Loucy (cell line): ENCODE data around the gene CRELD1.
"Not testable (repeated sequence)": the region's sequence is repeated elsewhere in the genome, so short reads cannot be mapped to it uniquely, and the experiment has no call there.

Experiments
- H2AFZ ChIP-seq: fragments of 200-600 bp; sonication (generic); 2 replicates; pipeline ENCODE4 v1.6.0; 2016; ENCODE audit warnings: antibody characterized with exemption, mild to moderate bottlenecking, low read length, moderate library complexity
- H3F3A ChIP-seq: fragments of 200-600 bp; 2 replicates; pipeline ENCODE4 v1.6.0; 2016; ENCODE audit warnings: antibody characterized with exemption, low read depth, mild to moderate bottlenecking
- H3K27me3 ChIP-seq: fragments of 200-600 bp; sonication (generic); 2 replicates; pipeline ENCODE4 v1.6.1; 2014; ENCODE audit warnings: low read length, mild to moderate bottlenecking; ENCODE audit not compliant: insufficient read depth, poor library complexity, severe bottlenecking
- H3K36me3 ChIP-seq: fragments of 200-600 bp; sonication (generic); 2 replicates; pipeline ENCODE4 v1.6.1; 2016; ENCODE audit warnings: low read length; ENCODE audit not compliant: insufficient read depth
- H3K4me1 ChIP-seq: fragments of 200-600 bp; sonication (generic); 2 replicates; pipeline ENCODE4 v1.5.1; 2014; ENCODE audit warnings: low read length, mild to moderate bottlenecking; ENCODE audit not compliant: insufficient read depth, poor library complexity, severe bottlenecking
- H3K4me2 ChIP-seq: fragments of 200-600 bp; sonication (generic); 2 replicates; pipeline ENCODE4 v1.6.0; 2014; ENCODE audit warnings: antibody characterized with exemption, low read length, low read depth, mild to moderate bottlenecking; ENCODE audit not compliant: poor library complexity, severe bottlenecking
- H3K4me3 ChIP-seq: fragments of 200-600 bp; sonication (generic); 2 replicates; pipeline ENCODE4 v1.5.1; 2014; ENCODE audit warnings: low read length, mild to moderate bottlenecking, mixed read lengths; ENCODE audit not compliant: poor library complexity, severe bottlenecking
- H3K79me2 ChIP-seq: fragments of 200-600 bp; sonication (generic); 2 replicates; pipeline ENCODE4 v1.6.1; 2014; ENCODE audit warnings: low read length; ENCODE audit not compliant: insufficient read depth
- H3K9ac ChIP-seq: fragments of 200-600 bp; sonication (generic); 2 replicates; pipeline ENCODE4 v1.6.0; 2014; ENCODE audit warnings: mild to moderate bottlenecking, low read depth, low read length, moderate library complexity; ENCODE audit not compliant: poor library complexity, severe bottlenecking
- H3K9me2 ChIP-seq: fragments of 200-600 bp; sonication (generic); replicated peaks from 2 replicates; pipeline ENCODE4 v1.6.1; 2016; ENCODE audit warnings: low read depth, low read length, mixed read lengths
- H3K9me3 ChIP-seq: fragments of 200-600 bp; sonication (generic); 2 replicates; pipeline ENCODE4 v1.6.1; 2014; ENCODE audit warnings: mild to moderate bottlenecking, antibody characterized with exemption, low read length, low read depth; ENCODE audit not compliant: insufficient read depth
- H4K20me1 ChIP-seq: fragments of 200-600 bp; sonication (generic); 2 replicates; pipeline ENCODE4 v1.6.0; 2014; ENCODE audit warnings: antibody characterized with exemption, low read length, mild to moderate bottlenecking; ENCODE audit not compliant: insufficient read depth, poor library complexity, severe bottlenecking
- EZH2phosphoT487 ChIP-seq: fragments of 200-600 bp; IDR thresholded peaks from 2 replicates; pipeline ENCODE4 v1.6.1; 2018; ENCODE audit warnings: antibody characterized with exemption, mild to moderate bottlenecking, moderate library complexity, borderline replicate concordance
- TF ChIP-seq, protein P1 (sequence below): fragments of 200-600 bp; sonication (generic); conservative IDR thresholded peaks from 2 replicates; pipeline ENCODE4 v1.5.1; 2014; ENCODE audit warnings: mild to moderate bottlenecking, antibody characterized with exemption, low read length

The CRELD1 gene

DNA sequence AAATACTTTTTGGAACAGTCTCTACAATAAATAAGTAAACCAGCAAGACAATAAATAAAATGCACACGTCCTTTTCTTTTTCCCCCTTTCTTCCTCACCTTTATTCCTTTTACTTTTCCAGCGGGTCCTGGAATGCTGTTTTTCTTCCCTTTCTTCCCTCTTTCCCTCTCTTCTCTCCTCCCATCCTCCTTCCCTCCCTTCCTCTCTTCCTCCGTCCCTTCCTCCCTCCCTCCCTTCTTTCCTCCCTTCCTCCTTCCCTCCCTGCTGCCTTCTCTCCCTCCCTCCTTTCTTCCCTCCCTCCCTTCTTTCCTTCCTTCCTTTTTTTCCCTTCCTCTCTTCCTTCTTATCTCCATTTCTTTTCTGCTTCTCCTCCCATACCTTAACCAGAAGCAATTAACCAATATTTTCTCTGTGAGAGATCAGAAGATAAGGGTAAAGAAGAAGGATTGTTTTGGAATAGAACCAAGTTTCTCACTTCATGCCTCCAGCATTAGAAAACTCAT, 34.3 kb upstream of the CRELD1 start:
- peaks cover 43% of the 10 kb centered on the region for H3K4me1 ChIP-seq
- H3K9ac ChIP-seq = no peak overlapping the region

DNA sequence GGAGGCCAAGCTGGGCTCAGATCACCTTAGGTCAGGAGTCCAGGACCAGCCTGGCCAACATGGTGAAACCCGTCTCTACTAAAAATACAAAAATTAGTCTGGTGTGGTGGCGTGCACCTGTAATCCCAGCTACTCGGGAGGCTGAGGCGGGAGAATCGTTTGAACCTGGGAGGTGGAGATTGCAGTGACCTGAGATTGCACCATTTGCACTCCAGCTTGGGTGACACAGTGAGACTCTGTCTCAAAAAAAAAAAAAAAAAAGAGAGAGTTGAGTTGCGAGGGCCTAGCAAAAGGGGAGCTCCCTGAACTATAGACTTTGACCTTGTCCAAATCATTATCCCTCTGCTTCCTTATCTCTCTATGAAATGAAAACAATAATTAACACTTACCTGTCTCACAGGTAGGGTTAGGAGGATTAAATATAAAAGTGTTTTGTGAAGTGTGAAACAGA, 32.6 kb upstream of the CRELD1 start:
- H3K27me3 ChIP-seq, H3K9me2 ChIP-seq, H3F3A ChIP-seq, H3K9me3 ChIP-seq, H4K20me1 ChIP-seq, H3K4me2 ChIP-seq, H3K36me3 ChIP-seq, H3K9ac ChIP-seq, H3K4me3 ChIP-seq, H2AFZ ChIP-seq: not testable (repeated sequence)
- Histone ChIP-seq H3K4me1 (peaks cover 36% of the 10 kb centered on the region), H3K79me2 (peaks cover 32% of the 10 kb centered on the region)

More for the DNA sequence above, 34.3 kb upstream of the CRELD1 start:
- Histone ChIP-seq H3K4me2 (no peak overlapping the region), H2AFZ (no peak overlapping the region), H3K27me3 (no peaks in the 10 kb centered on the region), H3F3A (no peaks in the 10 kb centered on the region), H3K79me2 (peaks cover 31% of the 10 kb centered on the region), H4K20me1 (no peaks in the 10 kb centered on the region), H3K36me3 (no peaks in the 10 kb centered on the region), H3K4me3 (no peak overlapping the region), H3K9me3 (no peaks in the 10 kb centered on the region), H3K9me2 (no peaks in the 10 kb centered on the region)
- no peak for TF ChIP-seq EZH2phosphoT487
- TF ChIP-seq, protein P1, sequence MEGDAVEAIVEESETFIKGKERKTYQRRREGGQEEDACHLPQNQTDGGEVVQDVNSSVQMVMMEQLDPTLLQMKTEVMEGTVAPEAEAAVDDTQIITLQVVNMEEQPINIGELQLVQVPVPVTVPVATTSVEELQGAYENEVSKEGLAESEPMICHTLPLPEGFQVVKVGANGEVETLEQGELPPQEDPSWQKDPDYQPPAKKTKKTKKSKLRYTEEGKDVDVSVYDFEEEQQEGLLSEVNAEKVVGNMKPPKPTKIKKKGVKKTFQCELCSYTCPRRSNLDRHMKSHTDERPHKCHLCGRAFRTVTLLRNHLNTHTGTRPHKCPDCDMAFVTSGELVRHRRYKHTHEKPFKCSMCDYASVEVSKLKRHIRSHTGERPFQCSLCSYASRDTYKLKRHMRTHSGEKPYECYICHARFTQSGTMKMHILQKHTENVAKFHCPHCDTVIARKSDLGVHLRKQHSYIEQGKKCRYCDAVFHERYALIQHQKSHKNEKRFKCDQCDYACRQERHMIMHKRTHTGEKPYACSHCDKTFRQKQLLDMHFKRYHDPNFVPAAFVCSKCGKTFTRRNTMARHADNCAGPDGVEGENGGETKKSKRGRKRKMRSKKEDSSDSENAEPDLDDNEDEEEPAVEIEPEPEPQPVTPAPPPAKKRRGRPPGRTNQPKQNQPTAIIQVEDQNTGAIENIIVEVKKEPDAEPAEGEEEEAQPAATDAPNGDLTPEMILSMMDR = no peak

DNA sequence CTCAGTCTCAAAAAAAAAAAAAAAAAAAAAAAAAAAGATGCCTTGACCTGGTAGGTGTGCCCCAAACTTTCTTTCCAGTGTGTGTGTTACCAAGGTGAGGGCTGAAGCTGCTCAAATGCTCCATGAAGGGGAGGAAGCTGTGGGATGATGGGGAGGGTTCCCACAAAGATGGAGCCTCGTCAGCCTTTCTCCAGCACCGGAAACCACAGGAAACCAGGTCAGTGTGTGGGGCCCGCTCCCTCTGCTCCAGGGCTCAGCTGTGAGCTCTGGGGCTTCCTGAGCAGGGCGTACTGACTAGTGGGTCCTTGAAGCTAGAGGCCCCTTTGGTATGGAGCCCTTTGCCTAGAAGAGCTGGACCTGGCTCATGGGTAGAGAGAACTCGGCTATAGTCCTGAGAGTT, 31.7 kb upstream of the CRELD1 start:
- H2AFZ ChIP-seq = peak overlapping the region; percentile 74
- no peak for TF ChIP-seq EZH2phosphoT487
- H3K4me2 ChIP-seq = peak overlapping the region; percentile 85
- no peaks in the 10 kb centered on the region for H3K9me2 ChIP-seq
- no peaks in the 10 kb centered on the region for H3K9me3 ChIP-seq
- peak overlapping the region; percentile 88 for H3K9ac ChIP-seq
- no peaks in the 10 kb centered on the region for H3K27me3 ChIP-seq
- H4K20me1 ChIP-seq = no peaks in the 10 kb centered on the region
- no peaks in the 10 kb centered on the region for H3F3A ChIP-seq
- peaks cover 29% of the 10 kb centered on the region for H3K79me2 ChIP-seq
- peaks cover 5% of the 10 kb centered on the region; the same call in 1 of the 2 replicates for H3K36me3 ChIP-seq
- peak overlapping the region; percentile 80 for H3K4me3 ChIP-seq
- peaks cover 36% of the 10 kb centered on the region for H3K4me1 ChIP-seq

DNA sequence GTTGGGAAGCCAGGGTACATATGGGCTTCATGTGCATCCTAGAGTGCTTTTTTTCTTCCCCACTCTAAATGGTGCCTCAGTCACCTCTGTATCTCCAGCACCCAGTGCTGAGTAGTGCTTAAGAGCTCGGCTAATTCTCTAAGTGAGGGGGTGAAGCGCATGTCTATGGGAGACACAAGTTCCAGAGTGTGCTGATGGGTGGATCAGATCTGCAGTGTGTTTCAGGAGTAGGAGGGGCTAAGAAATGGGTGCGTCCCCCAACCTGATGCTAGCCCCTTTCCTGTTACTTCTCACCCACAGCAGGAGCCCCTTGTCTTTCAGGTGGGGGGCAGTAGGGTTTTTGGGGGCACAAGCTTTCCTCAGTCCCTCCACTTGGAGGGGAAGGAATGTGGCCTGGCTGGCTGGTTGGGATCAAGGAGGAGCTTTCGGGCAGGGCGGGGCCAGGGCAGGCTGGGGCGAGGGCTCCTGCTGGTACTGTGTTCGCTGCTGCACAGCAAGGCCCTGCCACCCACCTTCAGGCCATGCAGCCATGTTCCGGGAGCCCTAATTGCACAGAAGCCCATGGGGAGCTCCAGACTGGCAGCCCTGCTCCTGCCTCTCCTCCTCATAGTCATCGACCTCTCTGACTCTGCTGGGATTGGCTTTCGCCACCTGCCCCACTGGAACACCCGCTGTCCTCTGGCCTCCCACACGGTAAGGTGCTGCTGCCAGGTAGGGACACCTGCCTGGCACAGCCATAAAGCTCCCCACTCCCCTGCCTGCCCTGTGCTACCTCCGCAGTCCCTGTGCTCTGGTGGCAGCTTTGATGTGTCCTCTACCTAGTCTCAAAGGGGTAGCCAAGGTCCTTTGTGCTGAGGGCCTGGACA, 31.0 kb upstream of the CRELD1 start, which contains the start of gene IL17RE:
Gene IL17RE (plus strand): TSS at position 477 of the 866 bp plus-strand sequence. CDS start 85 bp downstream, at position 562.
- Histone ChIP-seq H3F3A (no peaks in the 10 kb centered on the region), H3K4me1 (peaks cover 36% of the 10 kb centered on the region), H3K9me2 (no peaks in the 10 kb centered on the region), H3K4me2 (peak within 1 kb of the TSS; percentile 85), H4K20me1 (no peaks in the 10 kb centered on the region), H2AFZ (peak within 1 kb of the TSS; percentile 74), H3K27me3 (no peaks in the 10 kb centered on the region), H3K9ac (peak within 1 kb of the TSS; percentile 88), H3K36me3 (peaks cover 5% of the 10 kb centered on the region; the same call in 1 of the 2 replicates), H3K9me3 (no peaks in the 10 kb centered on the region), H3K4me3 (peak within 1 kb of the TSS; percentile 80), H3K79me2 (peaks cover 29% of the 10 kb centered on the region)
- no peak for TF ChIP-seq EZH2phosphoT487
- TF ChIP-seq, protein P1 = no peak
